PC-3 (cell line): Measurements from ENCODE around the gene TLR5. TPM values are rescaled to one million over a fixed set of nuclear protein-coding genes. Genes with fewer than 3 reads are reported as not detected.

ENCODE experiments used
- ATAC-seq: fragments of 200-7000 bp; cut with Tn5 transposase; 2 replicates; pipeline ENCODE4 v1.9.1; 2020; ENCODE audit warnings: mild to moderate bottlenecking, moderate library complexity
- Bru-seq: library from RNA; stranded (reverse); fragments of 400-500 nt; gene quantifications from one replicate; lab custom pipeline; 2021; lab: Mats Ljungman, UMichigan
- BruChase-seq, 2 experiments: library from RNA; stranded (reverse); fragments of 400-500 nt; gene quantifications; one replicate each; lab custom pipeline; 2021; lab: Mats Ljungman, UMichigan
- BruUV-seq: library from RNA; stranded (reverse); fragments of 400-500 nt; replicated peaks from 2 replicates; lab custom pipeline; 2021; lab: Mats Ljungman, UMichigan
- CTCF ChIA-PET: fragments of 300-600 bp; sonication (Branson Sonifier 250); formaldehyde crosslinking; loops from one replicate; lab custom pipeline; 2022; ENCODE audit warnings: antibody characterized with exemption; lab: Charles Lee
- POLR2A ChIA-PET: fragments of 300-600 bp; sonication (Branson Sonifier 250); formaldehyde crosslinking; loops from one replicate; lab custom pipeline; 2022; ENCODE audit warnings: antibody characterized with exemption; ENCODE audit not compliant: unreplicated experiment; lab: Charles Lee
- DNase-seq: peaks from one replicate; pipeline ENCODE4 v3.0.0-alpha.2; 2015
- H2AFZ ChIP-seq: fragments of 300-600 bp; sonication (generic); 2 replicates; pipeline ENCODE4 v1.6.0; 2016; ENCODE audit warnings: antibody characterized with exemption, low read length
- H3F3A ChIP-seq: fragments of 300-600 bp; sonication (generic); one replicate; pipeline ENCODE4 v1.6.0; 2017; ENCODE audit warnings: antibody characterized with exemption, low read length, control low read depth, mild to moderate bottlenecking; ENCODE audit not compliant: unreplicated experiment
- H3K27ac ChIP-seq: fragments of 300-600 bp; sonication (generic); 2 replicates; pipeline ENCODE4 v1.5.1; 2016; ENCODE audit warnings: mild to moderate bottlenecking, low read length
- H3K27me3 ChIP-seq: fragments of 300-600 bp; sonication (generic); 2 replicates; pipeline ENCODE4 v1.6.1; 2016; ENCODE audit warnings: low read length, mixed read lengths
- H3K36me3 ChIP-seq: fragments of 300-600 bp; sonication (generic); 2 replicates; pipeline ENCODE4 v1.6.1; 2016; ENCODE audit warnings: low read depth, mixed run types, low read length, mixed read lengths
- H3K4me1 ChIP-seq: fragments of 300-600 bp; sonication (generic); 2 replicates; pipeline ENCODE4 v1.5.1; 2016; ENCODE audit warnings: low read length; ENCODE audit not compliant: insufficient read depth
- H3K4me2 ChIP-seq: fragments of 300-600 bp; sonication (generic); 2 replicates; pipeline ENCODE4 v1.6.0; 2016; ENCODE audit warnings: low read length
- H3K4me3 ChIP-seq: fragments of 300-600 bp; sonication (generic); 2 replicates; pipeline ENCODE4 v1.5.1; 2016; ENCODE audit warnings: mild to moderate bottlenecking, low read length, mixed read lengths
- H3K79me2 ChIP-seq: fragments of 300-600 bp; sonication (generic); 2 replicates; pipeline ENCODE4 v1.6.1; 2017; ENCODE audit warnings: low read length, mixed read lengths
- H3K9ac ChIP-seq: fragments of 300-600 bp; sonication (generic); 2 replicates; pipeline ENCODE4 v1.6.0; 2016; ENCODE audit warnings: mild to moderate bottlenecking, low read length
- H3K9me2 ChIP-seq: fragments of 300-600 bp; sonication (generic); replicated peaks from 2 replicates; pipeline ENCODE4 v1.6.1; 2016; ENCODE audit warnings: mixed run types, low read length, mixed read lengths
- H3K9me3 ChIP-seq: fragments of 300-600 bp; sonication (generic); 2 replicates; pipeline ENCODE4 v1.6.1; 2016; ENCODE audit warnings: low read length, mixed read lengths
- H4K20me1 ChIP-seq: fragments of 300-600 bp; sonication (generic); 2 replicates; pipeline ENCODE4 v1.6.1; 2016; ENCODE audit warnings: low read length, mixed read lengths
- EZH2 ChIP-seq: fragments of 300-600 bp; sonication (generic); IDR thresholded peaks from one replicate; pipeline ENCODE4 v1.6.1; 2017; ENCODE audit warnings: antibody characterized with exemption, mild to moderate bottlenecking, low read length; ENCODE audit not compliant: unreplicated experiment
- EZH2phosphoT487 ChIP-seq: fragments of 300-600 bp; sonication (generic); IDR thresholded peaks from 2 replicates; pipeline ENCODE4 v1.6.1; 2018; ENCODE audit warnings: mild to moderate bottlenecking, antibody characterized with exemption, low read length, borderline replicate concordance
- intact Hi-C: fragments of 100-400 bp; cut with micrococcal nuclease; formaldehyde crosslinking; loops from 2 replicates; pipeline ENCODE4 v1.9.0; 2023
- long read RNA-seq: library from polyadenylated mRNA; unstranded; transcript quantifications from one replicate; pipeline ENCODE4 v2.0.0, GENCODE V29; 2021; ENCODE audit not compliant: unreplicated experiment
- total RNA-seq: library from RNA; depleted of rRNA; stranded (reverse); fragments of >200 nt; gene quantifications from 2 replicates; pipeline ENCODE4 v1.2.3, GENCODE V29; 2014; rRNA removed
- TF ChIP-seq, protein P1 (sequence below): fragments of 300-600 bp; sonication (generic); conservative IDR thresholded peaks from 2 replicates; pipeline ENCODE4 v1.5.1; 2017; ENCODE audit warnings: antibody characterized with exemption, low read depth, mild to moderate bottlenecking, low read length

The TLR5 gene, protein sequence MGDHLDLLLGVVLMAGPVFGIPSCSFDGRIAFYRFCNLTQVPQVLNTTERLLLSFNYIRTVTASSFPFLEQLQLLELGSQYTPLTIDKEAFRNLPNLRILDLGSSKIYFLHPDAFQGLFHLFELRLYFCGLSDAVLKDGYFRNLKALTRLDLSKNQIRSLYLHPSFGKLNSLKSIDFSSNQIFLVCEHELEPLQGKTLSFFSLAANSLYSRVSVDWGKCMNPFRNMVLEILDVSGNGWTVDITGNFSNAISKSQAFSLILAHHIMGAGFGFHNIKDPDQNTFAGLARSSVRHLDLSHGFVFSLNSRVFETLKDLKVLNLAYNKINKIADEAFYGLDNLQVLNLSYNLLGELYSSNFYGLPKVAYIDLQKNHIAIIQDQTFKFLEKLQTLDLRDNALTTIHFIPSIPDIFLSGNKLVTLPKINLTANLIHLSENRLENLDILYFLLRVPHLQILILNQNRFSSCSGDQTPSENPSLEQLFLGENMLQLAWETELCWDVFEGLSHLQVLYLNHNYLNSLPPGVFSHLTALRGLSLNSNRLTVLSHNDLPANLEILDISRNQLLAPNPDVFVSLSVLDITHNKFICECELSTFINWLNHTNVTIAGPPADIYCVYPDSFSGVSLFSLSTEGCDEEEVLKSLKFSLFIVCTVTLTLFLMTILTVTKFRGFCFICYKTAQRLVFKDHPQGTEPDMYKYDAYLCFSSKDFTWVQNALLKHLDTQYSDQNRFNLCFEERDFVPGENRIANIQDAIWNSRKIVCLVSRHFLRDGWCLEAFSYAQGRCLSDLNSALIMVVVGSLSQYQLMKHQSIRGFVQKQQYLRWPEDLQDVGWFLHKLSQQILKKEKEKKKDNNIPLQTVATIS
- total RNA-seq (0.46 and 1.2 TPM in 2 replicates), Bru-seq, nascent RNA (percentile 19 among the genes with signal in this experiment), BruChase-seq, experiment 1, labeled RNA remaining after a 6-hour chase (percentile 16 among the genes with signal in this experiment), BruChase-seq, experiment 2, labeled RNA remaining after a 2-hour chase (percentile 16 among the genes with signal in this experiment)
- long read RNA-seq, partial matches to known transcripts: 0 of 1 reads
- long read RNA-seq, other reads (novel, unspliced or antisense): 0 of 1 reads

DNA sequence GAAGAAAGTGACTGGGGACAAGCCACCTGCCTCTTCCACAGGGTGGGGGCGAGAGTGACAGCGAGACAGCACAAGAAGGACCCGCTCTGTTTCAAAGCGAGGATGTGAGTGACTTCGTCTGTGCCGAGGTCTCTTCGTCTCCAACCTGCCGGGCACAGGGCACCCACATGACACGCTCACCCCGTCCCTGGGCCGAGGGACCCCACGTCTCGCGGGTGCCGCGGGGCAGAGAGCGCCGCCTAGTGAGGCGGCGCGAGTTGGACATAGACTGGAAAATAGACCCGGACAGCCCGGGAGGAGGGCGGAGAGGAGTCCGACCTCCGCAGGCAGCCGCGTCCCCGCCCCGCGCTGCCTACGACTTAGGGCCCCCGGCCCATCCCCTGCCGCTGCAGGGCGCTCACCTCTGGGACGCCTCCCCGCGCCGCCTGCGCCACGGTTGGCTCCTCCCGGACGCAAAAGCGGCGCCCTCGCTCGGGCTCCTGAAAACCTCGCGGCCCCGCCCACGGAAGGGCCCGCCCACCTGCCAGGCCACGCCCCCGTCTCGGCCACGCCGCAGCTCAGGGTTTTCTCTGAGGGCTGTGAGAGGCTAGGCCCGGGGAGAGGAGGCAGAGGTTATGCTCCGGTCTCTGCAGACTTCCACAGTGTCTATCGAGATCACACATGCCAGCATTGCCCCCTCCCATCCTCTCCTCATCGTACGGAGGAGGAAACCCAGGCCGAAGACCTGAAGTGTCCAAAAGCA lies at the start of gene TLR5:
TSS of gene TLR5 (minus strand) at position 454 of the 742 bp plus-strand sequence. CDS start 30,217 bp downstream, outside the sequence.
- ChIA-PET POLR2A (interaction anchor here (0.7 kb wide), 1 partner anchor 11 kb away, joined by 4 read pairs; no protein-coding TSS in a partner anchor), CTCF (interaction anchor here (0.5 to 1.3 kb wide), 3 partner anchors 9 to 678 kb away, joined by 4 to 5 read pairs (median 4); no protein-coding TSS in a partner anchor)
- ATAC-seq: peak; percentile 88
- no peaks in the 10 kb centered on the region; the same call in 1 of the 2 replicates for H3K27me3 ChIP-seq
- H3K9me2 ChIP-seq: no peaks in the 10 kb centered on the region
- no peak for TF ChIP-seq EZH2phosphoT487
- TF ChIP-seq, protein P1, sequence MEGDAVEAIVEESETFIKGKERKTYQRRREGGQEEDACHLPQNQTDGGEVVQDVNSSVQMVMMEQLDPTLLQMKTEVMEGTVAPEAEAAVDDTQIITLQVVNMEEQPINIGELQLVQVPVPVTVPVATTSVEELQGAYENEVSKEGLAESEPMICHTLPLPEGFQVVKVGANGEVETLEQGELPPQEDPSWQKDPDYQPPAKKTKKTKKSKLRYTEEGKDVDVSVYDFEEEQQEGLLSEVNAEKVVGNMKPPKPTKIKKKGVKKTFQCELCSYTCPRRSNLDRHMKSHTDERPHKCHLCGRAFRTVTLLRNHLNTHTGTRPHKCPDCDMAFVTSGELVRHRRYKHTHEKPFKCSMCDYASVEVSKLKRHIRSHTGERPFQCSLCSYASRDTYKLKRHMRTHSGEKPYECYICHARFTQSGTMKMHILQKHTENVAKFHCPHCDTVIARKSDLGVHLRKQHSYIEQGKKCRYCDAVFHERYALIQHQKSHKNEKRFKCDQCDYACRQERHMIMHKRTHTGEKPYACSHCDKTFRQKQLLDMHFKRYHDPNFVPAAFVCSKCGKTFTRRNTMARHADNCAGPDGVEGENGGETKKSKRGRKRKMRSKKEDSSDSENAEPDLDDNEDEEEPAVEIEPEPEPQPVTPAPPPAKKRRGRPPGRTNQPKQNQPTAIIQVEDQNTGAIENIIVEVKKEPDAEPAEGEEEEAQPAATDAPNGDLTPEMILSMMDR: peak; percentile 85
- intact Hi-C loops: no loop called here
- H3K4me3 ChIP-seq: peak within 1 kb of the TSS; percentile 67
- no peaks in the 10 kb centered on the region for H4K20me1 ChIP-seq
- H3F3A ChIP-seq: no peaks in the 10 kb centered on the region
- no peaks in the 10 kb centered on the region for H3K79me2 ChIP-seq
- no peaks in the 10 kb centered on the region for H3K36me3 ChIP-seq
- H3K4me2 ChIP-seq: peak within 1 kb of the TSS; percentile 77
- H3K4me1 ChIP-seq: peaks cover 11% of the 10 kb centered on the region
- BruUV-seq: no TSS peak
- no peak within 1 kb of the TSS for H3K27ac ChIP-seq
- peak within 1 kb of the TSS; percentile 89 for H2AFZ ChIP-seq
- H3K9ac ChIP-seq: peak within 1 kb of the TSS; percentile 23
- peak; percentile 78 for DNase-seq
- 0 out of 2 replicates have a peak, but pooled peaks cover 4% of the 10 kb centered on the region for H3K9me3 ChIP-seq

DNA sequence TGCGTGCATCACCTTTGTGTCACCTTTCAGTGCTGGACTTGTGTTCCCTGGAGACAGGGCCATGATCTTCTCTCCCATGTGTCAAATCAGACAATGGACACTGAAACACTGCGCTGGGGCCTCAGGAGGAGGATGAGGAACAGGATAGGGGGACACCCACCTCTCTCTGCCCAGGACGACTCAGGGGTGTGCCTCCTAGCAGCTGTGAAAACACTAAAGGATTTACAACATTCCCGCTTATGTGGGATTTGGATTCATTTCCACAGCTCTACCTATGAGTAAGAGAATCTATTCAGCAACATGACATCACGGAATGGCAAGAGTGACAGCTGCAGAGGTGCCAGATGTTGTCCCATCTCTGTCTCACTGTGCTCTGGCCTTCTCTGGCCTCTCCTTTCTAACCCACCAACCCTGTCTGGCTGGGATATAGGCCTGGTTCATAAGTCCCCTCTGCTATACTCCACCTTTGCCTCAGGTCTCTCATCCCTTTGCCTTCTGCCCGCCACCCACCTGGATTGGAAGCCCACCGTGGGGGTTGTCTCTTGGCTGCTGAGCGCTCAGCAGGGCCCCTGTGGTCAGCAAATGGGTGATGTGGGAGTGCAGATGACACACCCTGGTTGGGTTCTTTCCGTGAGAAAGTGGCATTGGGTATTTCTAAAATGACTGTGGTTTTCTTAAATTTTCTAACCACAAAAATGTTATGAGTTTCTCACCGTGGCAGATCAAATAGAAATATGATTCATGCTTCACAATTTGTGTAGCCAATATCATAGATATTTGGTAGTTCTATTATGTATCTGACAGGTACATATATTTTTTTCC lies 47.1 kb upstream of the TLR5 start:
- no peaks in the 10 kb centered on the region for H3K27me3 ChIP-seq
- H3K9me3 ChIP-seq: no peaks in the 10 kb centered on the region
- peak overlapping the region; percentile 69 for H3K9ac ChIP-seq
- ChIA-PET CTCF (interaction anchor here (0.6 kb wide), 1 partner anchor 56 kb away, joined by 3 read pairs; no protein-coding TSS in a partner anchor), POLR2A (interaction anchor here (0.6 kb wide), 1 partner anchor 146 kb away, joined by 4 read pairs; no protein-coding TSS in a partner anchor)
- ATAC-seq: peak; percentile 90
- H2AFZ ChIP-seq: peak overlapping the region; percentile 19; the same call in 1 of the 2 replicates
- H3K9me2 ChIP-seq: no peaks in the 10 kb centered on the region
- H3K36me3 ChIP-seq: no peaks in the 10 kb centered on the region
- H3F3A ChIP-seq: no peaks in the 10 kb centered on the region
- peak overlapping the region; percentile 93 for H3K27ac ChIP-seq
- intact Hi-C loops: loop anchor here (1.0 to 2.0 kb wide), 2 partner anchors 43 to 55 kb away; no protein-coding TSS in a partner anchor
- TF ChIP-seq EZH2 (no peak), EZH2phosphoT487 (no peak)
- TF ChIP-seq, protein P1: no peak
- H3K4me1 ChIP-seq: peaks cover 31% of the 10 kb centered on the region
- BruUV-seq: no TSS peak
- H3K4me3 ChIP-seq: peak overlapping the region; percentile 9; the same call in 1 of the 2 replicates
- H4K20me1 ChIP-seq: no peaks in the 10 kb centered on the region
- peak; percentile 98 for DNase-seq
- H3K4me2 ChIP-seq: peak overlapping the region; percentile 64
- no peaks in the 10 kb centered on the region for H3K79me2 ChIP-seq
